ENCODE measurements around the gene WRAP73. TPM values are rescaled to one million over a fixed set of nuclear protein-coding genes. Genes with fewer than 3 reads are reported as not detected.
"Not testable (repeated sequence)": the region's sequence is repeated elsewhere in the genome, so short reads cannot be mapped to it uniquely, and the experiment has no call there.

The WRAP73 gene
- total RNA-seq, 1 experiment from 2014 or later, result 37.2 TPM

GRCh38 chr1:3628445-3628844 lies 21.5 kb downstream of the WRAP73 start:
- Histone ChIP-seq H3K9me3 (ENCODE audit: low read length) (no peaks in the 10 kb centered on the region), H3K9me2 (replicated peaks; ENCODE audit: insufficient read depth, low read length) (no peaks in the 10 kb centered on the region), H3K36me3 (ENCODE audit: insufficient read depth, low read length) (no peaks in the 10 kb centered on the region), H3K4me3 (ENCODE audit: low read length) (no peak overlapping the region), H3K27me3 (ENCODE audit: low read length) (no peaks in the 10 kb centered on the region), H4K20me1 (ENCODE audit: insufficient read depth, low read depth, low read length) (0 out of 2 replicates have a peak, but pooled peaks cover 4% of the 10 kb centered on the region), H3K4me2 (ENCODE audit: low read depth, low read length, poor library complexity, severe bottlenecking) (no peak overlapping the region), H3K27ac (ENCODE audit: low read length) (no peak overlapping the region), H2AFZ (ENCODE audit: low read length) (no peak overlapping the region), H3K9ac (ENCODE audit: low read length) (no peak overlapping the region), H3K4me1 (ENCODE audit: low read length) (peaks cover 16% of the 10 kb centered on the region), H3K79me2 (ENCODE audit: low read length) (peaks cover 9% of the 10 kb centered on the region)
- no peak for DNase-seq

DNA sequence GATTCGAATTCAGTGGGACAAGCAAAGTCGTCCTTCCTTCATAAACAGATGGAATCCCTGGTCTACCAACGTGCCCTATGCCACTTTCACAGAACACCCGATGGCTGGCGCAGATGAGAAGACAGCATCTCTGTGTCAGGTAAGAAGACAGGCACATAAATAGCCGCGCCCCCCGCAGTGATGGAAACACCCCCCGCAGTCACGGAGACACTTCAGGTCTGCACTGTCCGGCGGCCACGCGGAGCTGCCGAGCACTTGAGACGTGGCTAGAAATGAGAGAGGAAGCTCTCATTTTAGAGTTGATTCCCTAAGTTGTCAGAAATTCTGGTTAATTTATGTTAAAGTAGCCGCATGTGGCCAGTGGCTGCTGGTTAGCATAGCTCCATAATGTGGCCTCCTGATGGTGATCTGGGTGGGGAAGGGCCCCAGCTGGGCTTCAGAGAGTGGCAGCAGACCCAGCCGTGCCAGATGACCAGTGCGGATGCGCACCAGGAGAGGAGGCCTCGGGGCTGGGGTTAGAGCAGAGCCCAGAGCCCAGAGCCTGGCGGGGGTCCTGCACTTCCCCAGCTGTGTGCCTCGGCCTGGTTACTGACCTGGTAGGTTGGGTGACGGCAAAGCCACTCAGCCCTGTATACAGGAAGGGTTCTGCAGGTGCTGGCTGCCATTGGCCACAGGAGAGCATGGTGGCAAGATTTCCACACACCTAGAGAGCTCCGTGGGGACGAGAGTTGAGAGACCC lies 22.2 kb downstream of the WRAP73 start:
- Histone ChIP-seq H3K36me3 (ENCODE audit: insufficient read depth, low read length) (no peaks in the 10 kb centered on the region), H2AFZ (ENCODE audit: low read length) (no peak overlapping the region), H3K27me3 (ENCODE audit: low read length) (no peaks in the 10 kb centered on the region), H3K4me2 (ENCODE audit: low read depth, low read length, poor library complexity, severe bottlenecking) (no peak overlapping the region), H3K79me2 (ENCODE audit: low read length) (peaks cover 9% of the 10 kb centered on the region), H3K9me3 (ENCODE audit: low read length) (no peaks in the 10 kb centered on the region), H3K4me1 (ENCODE audit: low read length) (peaks cover 19% of the 10 kb centered on the region), H3K27ac (ENCODE audit: low read length) (no peak overlapping the region), H3K9me2 (replicated peaks; ENCODE audit: insufficient read depth, low read length) (no peaks in the 10 kb centered on the region), H4K20me1 (ENCODE audit: insufficient read depth, low read depth, low read length) (0 out of 2 replicates have a peak, but pooled peaks cover 4% of the 10 kb centered on the region), H3K9ac (ENCODE audit: low read length) (no peak overlapping the region), H3K4me3 (ENCODE audit: low read length) (no peak overlapping the region)
- DNase-seq, result no peak

DNA sequence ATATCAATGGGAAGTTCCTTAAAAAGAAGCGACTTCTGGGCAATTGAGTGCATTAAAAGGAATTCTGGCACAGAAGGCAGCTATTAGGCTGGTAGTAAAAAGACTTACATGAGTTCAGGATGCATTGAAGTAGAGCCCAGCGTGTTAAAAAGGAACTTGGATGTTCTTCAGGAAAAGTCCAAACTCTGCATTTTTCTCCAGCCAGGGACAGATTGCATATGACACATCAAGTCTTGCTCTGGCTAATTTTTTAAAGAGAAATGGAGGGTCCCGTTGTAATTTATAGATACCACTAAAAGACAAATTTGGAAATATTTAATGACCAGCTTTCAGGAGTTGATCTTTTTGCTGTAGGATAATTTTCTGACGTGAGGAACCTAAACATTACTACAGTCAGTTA lies 23.9 kb downstream of the WRAP73 start:
- Histone ChIP-seq H4K20me1 (ENCODE audit: insufficient read depth, low read depth, low read length) (0 out of 2 replicates have a peak, but pooled peaks cover 4% of the 10 kb centered on the region), H3K79me2 (ENCODE audit: low read length) (peaks cover 9% of the 10 kb centered on the region), H3K4me2 (ENCODE audit: low read depth, low read length, poor library complexity, severe bottlenecking) (peak overlapping the region; percentile 74), H3K4me1 (ENCODE audit: low read length) (peaks cover 19% of the 10 kb centered on the region), H3K9me2 (replicated peaks; ENCODE audit: insufficient read depth, low read length) (no peaks in the 10 kb centered on the region), H3K9me3 (ENCODE audit: low read length) (no peaks in the 10 kb centered on the region), H3K9ac (ENCODE audit: low read length) (peak overlapping the region; percentile 81), H3K27ac (ENCODE audit: low read length) (no peak overlapping the region), H3K4me3 (ENCODE audit: low read length) (peak overlapping the region; percentile 84), H3K36me3 (ENCODE audit: insufficient read depth, low read length) (no peaks in the 10 kb centered on the region), H2AFZ (ENCODE audit: low read length) (no peak overlapping the region), H3K27me3 (ENCODE audit: low read length) (no peaks in the 10 kb centered on the region)
- DNase-seq, result no peak

DNA sequence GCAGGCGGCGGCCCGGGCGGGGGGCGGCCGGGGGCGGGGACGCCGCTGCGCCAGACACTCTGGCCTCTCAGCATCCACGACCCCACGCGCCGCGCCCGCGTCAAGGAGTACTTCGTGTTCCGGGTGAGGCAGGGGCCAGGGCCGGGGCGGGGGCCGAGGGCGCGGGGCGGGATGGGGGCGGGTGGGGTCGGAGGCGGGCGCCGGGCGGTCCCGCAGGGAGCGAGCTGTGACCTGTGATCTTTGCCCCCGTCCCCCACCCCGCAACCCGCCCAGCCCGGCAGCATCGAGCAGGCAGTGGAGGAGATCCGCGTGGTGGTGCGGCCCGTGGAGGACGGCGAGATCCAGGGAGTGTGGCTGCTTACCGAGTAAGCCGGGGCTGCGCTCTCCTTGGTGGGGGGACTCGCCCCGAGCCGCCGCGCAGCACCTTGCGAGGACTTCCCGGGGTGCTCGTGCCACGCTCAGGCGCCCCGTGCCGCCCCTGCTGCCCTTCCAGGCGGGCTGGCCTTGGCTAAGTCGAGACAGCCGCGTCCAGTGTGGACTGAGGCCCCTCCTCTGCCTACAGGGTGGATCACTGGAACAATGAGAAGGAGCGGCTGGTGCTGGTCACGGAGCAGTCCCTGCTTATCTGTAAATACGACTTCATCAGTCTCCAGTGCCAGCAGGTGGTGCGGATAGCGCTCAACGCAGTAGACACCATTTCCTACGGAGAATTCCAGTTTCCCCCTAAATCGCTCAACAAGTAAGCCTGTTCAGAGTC lies 24.6 kb downstream of the WRAP73 start:
- H3K27ac ChIP-seq (ENCODE audit: low read length), result no peak overlapping the region
- peak overlapping the region; percentile 81 for H3K9ac ChIP-seq (ENCODE audit: low read length)
- H3K9me2 ChIP-seq (replicated peaks; ENCODE audit: insufficient read depth, low read length), result no peaks in the 10 kb centered on the region
- no peaks in the 10 kb centered on the region for H3K36me3 ChIP-seq (ENCODE audit: insufficient read depth, low read length)
- H2AFZ ChIP-seq (ENCODE audit: low read length), result no peak overlapping the region
- no peaks in the 10 kb centered on the region for H3K27me3 ChIP-seq (ENCODE audit: low read length)
- peak overlapping the region; percentile 84 for H3K4me3 ChIP-seq (ENCODE audit: low read length)
- H3K79me2 ChIP-seq (ENCODE audit: low read length), result peaks cover 9% of the 10 kb centered on the region
- H3K4me1 ChIP-seq (ENCODE audit: low read length), result peaks cover 19% of the 10 kb centered on the region
- 0 out of 2 replicates have a peak, but pooled peaks cover 4% of the 10 kb centered on the region for H4K20me1 ChIP-seq (ENCODE audit: insufficient read depth, low read depth, low read length)
- H3K4me2 ChIP-seq (ENCODE audit: low read depth, low read length, poor library complexity, severe bottlenecking), result peak overlapping the region; percentile 74
- DNase-seq, result no peak
- no peaks in the 10 kb centered on the region for H3K9me3 ChIP-seq (ENCODE audit: low read length)

DNA sequence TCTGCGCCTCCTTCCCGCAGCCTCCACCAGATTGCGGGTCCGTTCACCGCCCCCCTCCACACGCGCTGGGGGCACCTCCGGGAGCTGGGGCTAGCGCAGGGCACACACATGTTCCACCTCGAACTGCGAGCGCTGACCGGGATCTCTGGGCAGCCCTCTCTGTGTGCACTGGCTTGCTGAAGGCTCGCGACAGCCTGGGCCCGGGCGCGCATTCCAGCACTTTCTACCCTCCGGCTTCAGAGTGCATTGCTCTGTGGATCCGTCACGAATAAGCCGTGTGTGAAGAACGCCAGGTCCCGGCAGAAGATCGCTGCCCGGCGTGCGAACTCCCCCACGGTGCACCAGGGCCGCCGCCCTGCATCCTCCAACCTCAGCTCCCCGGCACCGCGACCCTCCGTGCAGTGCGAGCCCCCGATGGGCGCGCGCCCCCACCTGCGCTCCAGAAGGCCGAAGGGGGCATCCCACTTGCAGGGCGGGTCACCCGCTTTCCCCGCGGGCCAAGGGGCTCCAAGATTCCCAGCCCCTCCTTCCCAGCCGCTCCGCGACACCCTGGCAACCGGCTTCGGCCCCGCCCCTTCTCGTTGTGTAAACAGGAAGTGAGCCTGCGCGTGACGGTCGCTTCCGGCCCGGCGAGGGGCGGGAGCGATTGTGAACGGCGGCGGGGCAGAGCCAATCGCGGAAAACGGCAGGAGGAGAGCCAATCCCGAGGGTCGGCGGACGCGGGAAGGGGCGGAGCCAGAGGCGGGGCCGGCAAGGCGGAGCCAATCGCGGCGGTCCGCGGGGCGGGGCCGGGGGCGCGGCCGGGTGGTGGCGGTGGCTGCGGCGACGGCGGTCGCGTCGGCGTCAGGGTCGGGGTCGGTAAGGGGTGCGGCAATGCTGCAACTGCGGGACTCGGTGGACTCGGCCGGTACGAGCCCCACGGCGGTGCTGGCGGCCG lies 25.4 kb downstream of the WRAP73 start, which contains the start of gene TPRG1L:
TSS of gene TPRG1L (plus strand) at position 816 of the 937 bp plus-strand sequence. CDS start at position 874, 58 bp downstream.
- no peaks in the 10 kb centered on the region for H3K27me3 ChIP-seq (ENCODE audit: low read length)
- peak within 1 kb of the TSS; percentile 68; the same call in 1 of the 2 replicates for H2AFZ ChIP-seq (ENCODE audit: low read length)
- 0 out of 2 replicates have a peak, but pooled peaks cover 4% of the 10 kb centered on the region for H4K20me1 ChIP-seq (ENCODE audit: insufficient read depth, low read depth, low read length)
- peaks cover 21% of the 10 kb centered on the region for H3K4me1 ChIP-seq (ENCODE audit: low read length)
- H3K79me2 ChIP-seq (ENCODE audit: low read length), result peaks cover 9% of the 10 kb centered on the region
- peak within 1 kb of the TSS; percentile 81 for H3K9ac ChIP-seq (ENCODE audit: low read length)
- no peaks in the 10 kb centered on the region for H3K9me2 ChIP-seq (replicated peaks; ENCODE audit: insufficient read depth, low read length)
- H3K27ac ChIP-seq (ENCODE audit: low read length), result no peak within 1 kb of the TSS
- H3K9me3 ChIP-seq (ENCODE audit: low read length), result no peaks in the 10 kb centered on the region
- H3K36me3 ChIP-seq (ENCODE audit: insufficient read depth, low read length), result no peaks in the 10 kb centered on the region
- peak within 1 kb of the TSS; percentile 74 for H3K4me2 ChIP-seq (ENCODE audit: low read depth, low read length, poor library complexity, severe bottlenecking)
- peak within 1 kb of the TSS; percentile 84 for H3K4me3 ChIP-seq (ENCODE audit: low read length)
- DNase-seq, result peak; percentile 99

DNA sequence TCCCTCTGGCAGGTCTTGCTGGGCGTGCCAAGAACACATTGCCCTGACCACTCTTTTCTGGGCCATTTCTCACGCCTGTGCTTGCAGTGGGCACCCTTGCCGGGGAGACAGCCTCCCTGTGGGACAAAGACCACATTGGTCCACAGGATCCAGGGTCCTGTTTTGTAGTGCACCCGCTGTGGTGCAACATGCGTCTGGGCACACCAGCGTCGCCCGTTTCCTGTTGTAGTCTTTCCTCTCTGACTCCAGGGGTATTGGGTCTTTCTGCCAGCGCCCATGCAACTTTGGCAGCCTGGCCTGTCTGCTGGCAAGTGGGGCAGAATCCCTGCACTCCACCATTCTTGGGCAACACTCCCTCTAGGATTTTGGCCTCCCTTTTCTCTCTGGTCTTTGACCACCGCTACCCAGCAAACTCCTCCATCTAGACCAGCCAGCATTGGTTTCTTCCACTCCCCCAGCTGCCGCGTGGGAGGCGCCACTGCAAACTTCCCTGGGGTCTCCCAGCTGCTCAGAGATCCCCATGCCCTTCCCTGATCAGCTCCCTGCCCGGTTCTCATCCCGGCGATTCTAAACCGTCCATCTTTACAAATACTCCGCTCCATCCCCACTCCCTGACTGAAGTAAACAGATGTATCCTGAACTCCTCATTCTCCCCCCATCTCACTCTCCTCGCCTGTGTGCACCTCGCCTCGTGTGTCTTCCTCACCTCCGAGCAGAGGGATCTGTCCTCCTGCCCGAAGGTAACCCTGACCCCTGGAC lies 26.3 kb downstream of the WRAP73 start:
- H3K9ac ChIP-seq (ENCODE audit: low read length), result peak overlapping the region; percentile 76

DNA sequence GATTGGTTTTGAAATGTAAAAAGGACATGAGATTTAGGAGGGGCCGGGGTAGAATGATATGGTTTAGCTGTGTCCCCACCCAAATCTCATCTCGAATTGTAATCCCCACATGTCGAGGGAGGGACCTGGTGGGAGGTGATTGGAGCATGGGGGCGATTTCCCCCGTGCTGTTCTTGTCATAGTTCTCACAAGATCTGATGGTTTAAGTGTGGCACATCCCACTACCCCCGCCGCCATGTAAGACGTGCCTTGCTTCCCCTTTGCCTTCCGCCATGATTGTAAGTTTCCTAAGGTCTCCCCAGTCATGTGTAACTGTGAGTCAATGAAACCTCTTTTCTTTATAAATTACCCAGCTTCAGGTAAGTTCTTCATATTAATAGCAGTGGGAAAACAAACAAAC lies 27.8 kb downstream of the WRAP73 start:
- H3K27ac ChIP-seq (ENCODE audit: low read length); H3K36me3 ChIP-seq (ENCODE audit: insufficient read depth, low read length); H3K79me2 ChIP-seq (ENCODE audit: low read length); DNase-seq; H2AFZ ChIP-seq (ENCODE audit: low read length); H3K4me3 ChIP-seq (ENCODE audit: low read length); H3K9ac ChIP-seq (ENCODE audit: low read length); H3K27me3 ChIP-seq (ENCODE audit: low read length); H3K9me2 ChIP-seq (replicated peaks; ENCODE audit: insufficient read depth, low read length); H3K9me3 ChIP-seq (ENCODE audit: low read length); H3K4me2 ChIP-seq (ENCODE audit: low read depth, low read length, poor library complexity, severe bottlenecking); H4K20me1 ChIP-seq (ENCODE audit: insufficient read depth, low read depth, low read length): not testable (repeated sequence)
- H3K4me1 ChIP-seq (ENCODE audit: low read length), result peaks cover 25% of the 10 kb centered on the region

More for the DNA sequence above, 26.3 kb downstream of the WRAP73 start:
- Histone ChIP-seq H3K9me3 (ENCODE audit: low read length) (no peaks in the 10 kb centered on the region), H3K27me3 (ENCODE audit: low read length) (no peaks in the 10 kb centered on the region), H3K79me2 (ENCODE audit: low read length) (peaks cover 9% of the 10 kb centered on the region), H3K27ac (ENCODE audit: low read length) (no peak overlapping the region), H3K4me2 (ENCODE audit: low read depth, low read length, poor library complexity, severe bottlenecking) (peak overlapping the region; percentile 74), H3K4me1 (ENCODE audit: low read length) (peaks cover 25% of the 10 kb centered on the region), H3K36me3 (ENCODE audit: insufficient read depth, low read length) (no peaks in the 10 kb centered on the region), H3K9me2 (replicated peaks; ENCODE audit: insufficient read depth, low read length) (no peaks in the 10 kb centered on the region), H4K20me1 (ENCODE audit: insufficient read depth, low read depth, low read length) (0 out of 2 replicates have a peak, but pooled peaks cover 4% of the 10 kb centered on the region), H2AFZ (ENCODE audit: low read length) (no peak overlapping the region), H3K4me3 (ENCODE audit: low read length) (peak overlapping the region; percentile 84)
- no peak for DNase-seq
